NCI-H2107 treated with DMSO at 0.1 percent for 48 hours (cell line): ENCODE data around the gene PRR12.
"Not testable (repeated sequence)": the region's sequence is repeated elsewhere in the genome, so short reads cannot be mapped to it uniquely, and the experiment has no call there.

Experiments
- DNase-seq: peaks from one replicate; lab custom pipeline; 2025; ENCODE audit not compliant: unreplicated experiment; lab: John Stamatoyannopoulos, UW

The PRR12 gene

DNA sequence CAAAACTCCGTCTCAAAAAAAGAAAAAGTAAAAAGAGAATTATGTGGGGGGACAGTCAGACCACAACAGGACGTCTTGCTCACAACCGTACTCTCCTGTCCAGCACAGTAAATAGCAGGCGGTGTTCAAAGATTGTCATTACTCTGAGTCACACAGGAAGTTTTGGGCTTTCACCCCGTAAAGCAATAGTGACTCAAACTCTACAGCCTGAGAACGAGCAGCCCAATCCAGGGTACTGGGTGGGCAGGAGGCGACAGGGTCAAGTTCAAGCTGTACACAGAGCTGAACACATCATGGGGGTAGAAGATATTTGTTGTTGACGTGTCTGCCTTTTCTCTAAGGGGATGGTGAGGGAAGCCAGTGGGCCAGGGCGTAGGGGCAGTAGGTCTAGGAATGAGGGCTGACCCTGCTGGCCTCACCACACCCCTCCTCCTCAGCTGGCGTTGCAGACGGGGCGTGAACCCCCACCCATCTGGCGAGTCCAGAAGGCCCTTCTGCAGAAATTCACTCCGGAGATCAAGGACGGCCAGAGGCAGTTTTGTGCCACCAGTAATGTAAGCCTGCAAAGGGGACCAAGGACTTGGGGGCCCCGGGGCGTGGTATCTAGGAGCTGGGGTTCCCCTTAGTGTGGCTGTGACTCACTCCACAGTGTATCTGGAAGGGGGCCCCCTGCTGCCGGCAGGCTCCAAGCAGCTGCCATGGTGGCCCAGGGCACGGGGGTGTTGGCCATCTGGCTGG is 23.3 kb downstream of the PRR12 start:
- no peak for DNase-seq

DNA sequence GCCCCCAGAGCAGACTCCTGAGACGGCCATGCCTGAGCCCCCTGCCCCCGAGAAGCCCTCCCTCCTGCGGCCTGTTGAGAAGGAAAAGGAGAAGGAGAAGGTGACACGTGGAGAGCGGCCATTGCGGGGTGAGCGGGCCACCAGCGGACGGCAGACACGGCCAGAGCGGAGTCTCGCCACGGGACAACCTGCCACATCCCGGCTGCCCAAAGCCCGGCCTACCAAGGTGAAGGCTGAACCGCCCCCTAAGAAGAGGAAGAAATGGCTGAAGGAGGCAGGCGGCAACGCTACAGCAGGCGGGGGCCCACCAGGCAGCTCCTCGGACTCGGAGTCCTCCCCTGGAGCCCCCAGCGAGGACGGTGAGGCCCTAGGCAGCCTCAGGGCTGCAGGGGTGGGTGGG is 24.9 kb downstream of the PRR12 start:
- no peak for DNase-seq

DNA sequence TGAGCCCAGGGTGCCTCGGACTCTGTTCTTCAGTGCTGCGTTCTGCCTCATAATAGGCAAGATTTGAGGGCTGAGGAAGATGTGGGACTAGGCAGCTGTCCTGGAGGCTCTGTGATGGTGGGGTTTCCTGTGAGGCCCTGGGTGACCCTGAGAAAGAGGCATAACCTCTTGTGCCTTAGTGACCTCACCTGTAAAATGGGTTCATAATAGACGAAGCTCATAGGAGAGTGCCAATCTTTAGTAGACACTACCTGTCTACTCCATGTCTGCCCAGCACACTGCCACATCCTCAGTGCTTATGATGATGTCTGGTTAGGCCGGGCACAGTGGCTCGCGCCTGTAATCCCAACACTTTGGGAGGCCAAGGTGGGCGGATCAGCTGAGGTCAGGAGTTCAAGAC is 25.6 kb downstream of the PRR12 start:
- DNase-seq, result no peak

DNA sequence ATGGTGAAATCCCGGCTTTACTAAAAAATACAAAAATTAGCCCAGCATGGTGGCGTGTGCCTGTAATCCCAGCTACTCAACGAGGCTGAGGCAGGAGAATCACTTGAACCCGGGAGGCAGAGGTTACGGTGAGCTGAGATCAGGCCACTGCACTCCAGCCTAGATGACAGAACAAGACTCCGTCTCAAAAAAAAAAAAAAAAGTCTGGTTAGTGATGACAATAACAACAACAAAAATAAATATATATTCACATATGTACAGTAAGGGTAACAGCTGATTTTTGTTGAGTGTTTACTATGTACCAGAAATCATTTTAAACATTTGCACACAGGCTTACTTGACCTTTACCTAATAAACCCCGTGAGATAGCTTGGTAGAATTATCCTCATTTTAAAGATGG is 26.0 kb downstream of the PRR12 start:
- no peak for DNase-seq

DNA sequence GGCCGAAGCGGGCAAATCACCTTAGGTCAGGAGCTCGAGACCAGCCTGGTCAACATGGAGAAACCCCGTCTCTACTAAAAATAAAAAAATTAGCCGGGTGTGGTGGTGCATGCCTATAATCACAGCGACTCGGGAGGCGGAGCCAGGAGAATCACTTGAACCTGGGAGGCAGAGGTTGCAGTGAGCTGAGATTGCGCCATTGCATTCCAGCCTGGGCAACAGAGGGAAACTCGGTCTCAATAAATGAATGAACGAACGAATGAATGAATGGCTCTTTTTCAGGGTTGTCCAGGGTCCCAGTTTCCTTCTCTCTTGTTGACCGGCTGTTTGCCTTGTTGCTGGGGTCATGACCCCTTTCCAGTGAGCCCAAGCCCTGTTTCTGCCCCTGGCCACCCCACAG is 26.9 kb downstream of the PRR12 start:
- not testable (repeated sequence) for DNase-seq

DNA sequence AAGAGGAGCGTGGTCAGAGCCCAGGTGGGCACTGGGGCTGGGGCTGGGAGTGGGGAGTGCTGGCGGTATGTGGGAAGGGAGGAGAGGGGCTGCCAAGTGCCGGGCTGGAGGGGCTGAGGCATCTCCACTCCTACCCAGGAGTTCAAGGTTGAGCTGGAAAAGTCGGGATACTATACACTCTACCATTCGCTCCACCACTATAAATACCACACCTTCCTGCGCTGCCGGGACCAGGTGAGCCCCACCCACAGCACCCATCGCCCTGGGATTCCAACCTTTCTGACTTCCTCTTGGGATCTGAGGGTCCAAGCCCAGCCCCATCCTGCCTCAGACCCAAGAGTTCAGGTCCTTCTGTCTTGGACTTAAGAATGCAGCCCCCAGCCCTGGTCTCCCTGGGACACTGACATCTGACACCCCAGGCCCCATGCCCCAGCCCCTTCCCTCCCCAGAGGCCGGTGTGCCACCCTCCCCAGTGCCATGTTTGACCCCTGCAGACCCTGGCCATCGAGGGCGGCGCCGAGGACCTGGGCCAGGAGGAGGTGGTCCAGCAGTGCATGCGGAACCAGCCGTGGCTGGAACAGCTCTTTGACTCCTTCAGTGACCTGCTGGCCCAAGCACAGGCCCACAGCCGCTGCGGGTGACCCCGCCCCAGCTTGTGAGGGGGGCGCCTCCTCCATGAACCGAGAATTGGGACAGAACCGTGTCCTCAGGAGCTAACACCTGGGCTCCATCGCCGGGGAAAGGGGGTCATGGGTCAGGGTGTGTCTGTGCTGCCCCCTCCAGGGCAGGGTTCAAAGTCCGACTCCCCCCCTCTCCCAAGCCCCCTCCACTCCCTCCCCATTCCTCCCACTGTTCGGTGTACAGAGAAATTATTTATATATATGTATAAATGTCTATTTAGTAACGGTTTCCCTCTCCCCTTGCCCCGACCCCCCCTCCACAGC is 34.3 kb downstream of the PRR12 start:
- no peak for DNase-seq

DNA sequence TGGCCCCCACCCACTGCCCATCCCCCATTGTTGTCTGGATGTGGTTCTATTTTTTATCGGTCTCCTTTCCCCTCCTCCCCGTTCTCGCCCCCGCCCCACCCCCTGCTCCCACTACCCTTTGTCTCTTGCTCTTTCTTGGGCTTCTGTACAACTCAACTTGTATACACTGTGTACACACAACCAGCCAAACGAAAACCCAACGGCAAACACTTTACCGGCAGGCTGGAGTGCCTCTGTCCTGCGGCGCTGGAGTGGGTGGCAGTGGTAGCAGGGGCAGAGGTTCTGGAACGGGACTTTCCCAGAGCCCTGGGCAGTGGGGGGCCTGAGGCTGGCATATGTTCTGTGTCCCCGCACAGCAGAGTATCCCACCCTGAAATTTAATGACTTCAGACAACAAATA is 35.2 kb downstream of the PRR12 start:
- no peak for DNase-seq

DNA sequence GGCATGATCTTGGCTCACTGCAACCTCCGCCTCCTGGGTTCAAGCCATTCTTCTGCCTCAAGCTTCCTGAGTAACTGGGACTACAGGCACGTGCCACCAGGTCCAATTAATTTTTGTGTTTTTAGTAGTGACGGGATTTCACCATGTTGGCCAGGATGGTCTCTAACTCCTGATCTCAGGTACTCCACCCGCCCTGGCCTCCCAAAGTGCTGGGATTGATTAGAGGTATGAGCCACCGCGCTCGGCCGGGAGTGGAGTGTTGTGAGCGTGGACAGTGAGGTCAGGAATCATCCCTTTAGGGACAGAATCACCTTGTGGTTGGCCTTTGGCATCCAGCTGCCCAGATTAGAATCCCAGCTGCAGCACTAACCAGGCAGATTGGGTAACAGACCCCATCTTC is 38.7 kb downstream of the PRR12 start:
- DNase-seq, result no peak

DNA sequence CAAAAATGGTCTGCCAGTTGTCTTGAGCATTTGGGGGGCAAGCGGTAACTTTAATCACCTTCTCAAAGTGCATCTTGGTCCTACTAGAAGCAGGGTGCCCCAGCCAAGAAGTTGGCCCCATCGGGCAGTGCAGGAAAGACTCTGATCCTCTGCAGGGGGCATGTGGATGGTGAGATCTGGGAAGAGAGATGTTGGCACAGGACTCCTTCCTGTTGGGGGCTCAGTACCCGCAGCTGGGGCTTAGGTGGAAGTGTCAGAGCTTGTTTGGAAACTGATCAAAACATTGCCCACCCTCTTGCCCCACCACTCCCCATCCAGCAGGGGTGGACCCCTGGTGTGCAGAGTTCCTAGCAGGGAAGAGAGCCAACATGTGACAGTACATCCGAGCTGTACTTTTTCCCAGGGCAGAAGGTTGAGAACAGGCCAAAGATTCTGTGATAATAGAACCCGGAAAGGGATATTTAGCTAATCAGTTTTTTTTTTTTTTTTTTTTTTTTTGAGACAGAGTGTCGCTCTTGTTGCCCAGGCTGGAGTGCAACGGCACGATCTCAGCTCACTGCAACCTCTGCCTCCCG is 40.1 kb downstream of the PRR12 start:
- no peak for DNase-seq

DNA sequence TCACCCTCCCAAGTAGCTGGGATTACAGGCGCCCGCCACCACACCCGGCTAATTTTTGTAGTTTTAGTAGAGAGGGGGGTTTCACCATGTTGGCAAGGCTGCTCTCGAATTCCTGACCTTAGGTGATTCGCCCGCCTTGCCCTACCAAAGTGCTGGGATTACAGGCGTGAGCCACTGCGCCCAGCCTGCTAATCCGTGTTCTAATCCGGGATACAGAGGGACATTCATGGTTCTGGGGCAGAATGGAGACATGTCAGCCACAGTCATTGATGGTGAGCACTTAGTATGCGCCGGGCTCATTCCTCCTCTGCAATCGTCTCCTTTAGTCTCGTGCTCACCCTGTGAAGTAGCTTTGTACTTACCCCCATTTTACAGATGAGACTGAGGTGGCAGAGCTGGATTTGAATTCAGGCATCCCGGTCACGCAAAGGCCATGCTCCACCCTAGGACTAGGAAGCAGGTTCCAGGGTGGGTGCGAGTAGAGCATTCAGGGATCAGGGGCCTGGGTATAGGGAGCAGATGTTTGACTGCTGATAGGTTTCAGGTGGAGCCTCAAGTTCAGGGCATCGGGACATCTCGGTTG is 40.7 kb downstream of the PRR12 start:
- no peak for DNase-seq

DNA sequence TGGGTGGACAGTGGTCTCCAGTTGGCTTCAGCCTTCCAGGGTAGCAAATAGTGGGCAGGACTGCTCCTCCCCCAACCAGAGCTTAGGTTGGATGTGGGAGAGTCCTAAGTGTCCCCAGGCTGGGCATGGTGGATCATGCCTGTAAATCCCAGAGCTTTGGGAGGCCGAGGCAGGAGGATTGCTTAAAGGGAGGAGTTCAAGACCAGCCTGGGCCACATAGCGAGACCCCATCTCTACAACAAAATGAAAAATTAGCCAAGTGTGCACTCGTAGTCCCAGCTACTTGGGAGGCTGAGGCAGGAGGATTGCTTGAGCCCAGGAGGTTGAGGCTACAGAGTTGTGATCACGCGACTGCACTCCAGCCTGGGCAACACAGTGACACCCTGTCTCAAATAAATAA is 41.6 kb downstream of the PRR12 start:
- no peak for DNase-seq

DNA sequence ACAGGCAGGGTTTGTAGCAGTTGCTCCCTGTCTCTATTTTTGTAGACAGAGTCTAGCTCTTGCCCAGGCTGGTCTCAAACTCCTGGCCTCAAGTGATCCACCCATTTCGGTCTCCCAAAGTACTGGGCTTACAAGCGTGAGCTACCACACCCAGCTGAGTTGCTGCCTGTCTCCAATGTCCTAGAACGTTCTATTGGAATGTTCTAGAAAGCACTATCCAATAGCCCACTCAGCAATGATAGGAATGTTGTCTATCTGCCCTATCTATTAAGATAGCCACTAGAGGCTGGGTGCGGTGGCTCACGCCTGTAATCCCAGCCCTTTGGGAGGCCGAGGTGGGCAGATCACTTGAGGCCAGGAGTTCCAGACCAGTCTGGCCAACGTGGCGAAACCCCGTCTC is 42.3 kb downstream of the PRR12 start:
- DNase-seq, result not testable (repeated sequence)

DNA sequence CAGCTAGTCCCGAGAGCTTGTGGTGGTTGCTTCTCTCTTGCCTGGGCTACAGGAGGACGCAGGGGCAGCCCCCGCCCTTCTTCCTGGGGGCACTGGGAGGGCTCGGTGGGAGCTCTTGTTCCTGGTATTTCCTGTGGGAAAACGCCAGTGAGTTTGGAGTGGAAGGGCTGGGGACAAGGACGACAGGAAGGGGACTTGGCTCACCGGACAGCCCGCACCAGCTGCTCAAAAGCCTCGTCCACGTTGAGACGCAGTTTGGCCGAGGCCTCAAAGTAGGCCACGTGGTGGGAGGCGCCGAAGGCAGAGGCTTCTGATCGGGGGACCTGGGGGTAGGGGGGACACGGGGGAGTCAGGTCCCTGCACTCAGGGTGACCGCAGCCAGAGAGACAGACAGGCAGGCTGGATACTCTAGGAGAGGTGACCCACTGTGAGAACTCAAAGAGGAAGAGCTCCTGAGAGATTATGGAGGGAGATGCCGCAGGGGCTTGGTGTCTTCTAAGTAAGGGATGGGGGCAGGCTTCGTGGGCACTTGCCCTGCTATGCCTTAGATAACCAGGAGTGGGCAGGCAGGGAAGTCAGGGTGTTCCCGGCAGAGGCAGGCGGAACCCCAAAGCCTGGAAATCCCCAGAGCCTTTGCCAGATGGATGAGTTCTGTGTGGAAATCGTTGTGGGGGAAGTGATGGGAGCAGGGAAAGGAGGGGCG is 44.7 kb downstream of the PRR12 start:
- no peak for DNase-seq

DNA sequence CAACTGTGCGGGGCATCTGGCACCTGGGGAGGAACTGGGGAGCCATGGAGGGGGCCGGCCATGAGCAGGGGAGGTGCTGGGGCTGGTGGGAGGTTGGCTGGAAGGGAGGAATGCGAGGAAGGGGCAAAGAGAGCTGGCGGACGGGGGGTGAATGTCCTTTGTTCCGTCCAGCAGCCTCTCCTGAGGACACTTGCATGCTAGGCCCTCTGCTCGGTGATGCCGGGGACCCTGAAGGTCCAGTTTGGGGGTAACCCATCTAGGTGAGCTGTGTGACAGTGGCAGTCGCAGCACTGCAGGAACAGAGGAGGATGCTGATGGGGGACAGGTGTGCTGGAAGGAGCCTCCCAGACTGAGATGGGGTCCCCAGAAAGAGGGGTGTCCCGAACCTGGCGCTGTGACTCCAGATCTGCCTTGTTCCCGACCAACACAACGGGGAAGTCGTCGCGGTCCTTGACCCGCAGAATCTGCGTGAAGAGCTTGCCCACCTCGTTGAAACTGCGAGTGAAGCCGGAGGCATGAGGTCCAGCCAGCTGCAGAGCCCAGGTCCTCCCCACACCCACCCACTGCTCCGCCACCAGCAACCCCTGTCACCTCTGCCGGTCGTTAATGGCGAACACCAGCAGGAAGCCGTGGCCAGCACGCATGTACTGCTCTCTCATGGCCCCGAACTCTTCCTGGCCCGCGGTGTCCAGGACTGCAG is 45.4 kb downstream of the PRR12 start:
- no peak for DNase-seq

DNA sequence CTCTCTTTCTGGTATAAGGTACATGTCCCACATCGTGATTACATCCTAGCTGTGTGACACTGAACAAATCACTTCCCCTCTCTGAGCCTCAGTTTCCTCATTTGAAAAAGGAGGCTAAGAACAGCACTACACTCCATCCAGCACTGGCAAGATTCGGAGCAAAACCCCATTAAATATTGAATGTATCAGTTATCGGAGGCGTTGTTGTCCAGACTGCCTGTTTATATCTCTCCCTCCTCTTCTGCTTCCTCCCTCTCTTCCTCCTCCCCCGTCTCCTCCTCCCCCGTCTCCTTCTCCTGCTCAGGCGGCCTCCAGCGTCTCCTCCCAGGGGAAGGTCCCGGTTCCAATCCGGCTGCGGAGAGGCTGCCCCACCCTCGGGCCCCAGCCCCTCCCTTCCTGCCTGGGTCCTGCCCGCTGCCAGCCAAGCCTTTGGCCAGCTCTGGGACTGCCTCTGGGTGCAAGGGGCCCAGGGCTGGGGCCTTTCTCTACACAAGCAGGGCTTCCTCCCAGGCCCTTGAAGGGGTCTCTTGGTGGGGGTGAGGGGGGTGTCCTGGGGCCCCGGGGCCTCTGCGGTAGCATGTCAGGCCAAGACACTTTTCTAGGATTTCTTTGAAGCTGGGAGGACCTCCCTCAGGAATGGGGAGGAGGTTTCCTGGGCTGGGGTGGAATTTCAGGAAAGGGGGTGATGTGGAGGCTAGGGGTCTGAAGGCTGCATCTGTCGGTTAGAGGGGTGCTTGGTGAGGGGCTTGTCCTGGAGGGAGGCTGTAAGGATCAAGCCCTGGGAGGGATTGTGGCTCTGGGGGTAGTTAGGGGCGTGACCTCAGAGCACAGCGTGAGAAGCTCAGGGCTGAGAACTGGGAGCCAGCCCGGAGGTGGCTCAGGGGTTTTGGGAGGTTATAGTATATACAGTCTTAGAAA is 47.1 kb downstream of the PRR12 start:
- DNase-seq, result no peak

DNA sequence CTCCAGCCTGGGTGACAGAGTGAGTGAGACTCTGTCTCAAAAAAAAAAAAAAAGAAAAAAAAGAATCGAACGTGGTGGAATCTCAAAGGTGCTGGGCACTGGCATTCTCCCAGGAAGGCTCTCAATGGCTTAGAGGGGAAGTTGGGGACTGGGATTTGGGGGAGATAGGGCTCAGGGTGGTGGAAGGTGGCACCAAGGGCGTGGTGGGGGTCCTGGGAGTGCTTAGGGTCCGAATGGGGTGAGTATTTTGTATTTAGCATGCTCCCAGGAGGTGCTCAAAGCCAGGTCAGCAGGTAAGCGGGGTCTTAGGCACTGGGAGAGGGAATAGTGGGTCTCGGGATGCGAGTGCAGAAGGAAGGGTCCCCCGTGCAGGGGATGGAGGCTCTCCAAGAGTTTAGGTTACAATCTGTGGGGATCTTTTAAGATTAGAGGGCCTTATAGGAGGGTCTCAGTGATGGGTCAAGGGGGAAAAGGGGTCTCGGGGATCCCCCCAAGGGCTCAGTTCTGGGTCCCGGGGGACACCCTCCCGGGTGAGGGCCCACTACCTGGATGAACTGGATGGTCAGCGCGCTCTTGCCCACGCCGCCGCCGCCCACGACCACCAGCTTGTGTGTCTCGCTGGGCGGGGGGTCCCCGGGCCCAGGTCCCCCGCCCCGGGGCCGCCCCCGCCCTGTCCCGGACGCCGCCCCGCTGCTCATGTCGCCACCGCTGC is 48.6 kb downstream of the PRR12 start:
- no peak for DNase-seq

DNA sequence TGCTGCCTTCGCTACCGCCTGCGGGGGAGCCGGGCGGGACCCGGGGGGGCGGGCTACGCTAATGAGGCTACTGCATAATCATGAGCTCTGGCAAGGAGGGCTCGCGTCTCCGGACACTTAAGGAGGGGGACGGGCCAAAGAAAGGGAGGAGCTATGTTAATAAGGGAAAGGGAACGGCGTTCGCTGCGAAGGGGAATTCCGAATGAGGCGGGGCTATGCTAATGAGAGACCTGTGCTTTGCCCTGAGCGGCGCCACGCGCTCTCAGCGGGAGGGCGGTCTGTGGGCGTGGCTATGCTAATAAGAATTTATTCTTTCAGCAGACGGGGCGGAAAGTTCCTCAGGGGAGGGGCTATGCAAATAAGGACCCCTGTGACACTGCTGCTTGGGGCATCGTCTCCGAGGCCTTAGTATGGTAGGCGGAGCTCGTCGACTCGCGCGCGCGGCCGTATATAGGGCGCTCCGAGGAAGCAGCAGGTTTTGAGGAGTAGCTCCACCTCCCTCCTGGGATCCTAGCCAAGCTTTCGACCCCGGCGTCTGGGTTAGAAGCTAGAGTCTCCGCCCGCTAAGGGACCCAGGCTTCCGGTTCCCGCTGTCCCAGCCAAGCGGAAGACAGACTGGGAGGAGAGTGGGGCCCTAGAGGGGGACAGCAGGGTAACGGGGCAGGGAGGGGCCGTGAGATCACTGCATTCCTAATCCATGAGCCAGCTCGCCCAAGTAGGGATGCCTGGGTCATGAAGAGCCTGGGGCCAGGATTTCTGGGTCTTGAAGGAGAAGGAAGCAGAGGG is 49.3 kb downstream of the PRR12 start, which contains the start of gene RRAS:
Gene RRAS (minus strand): TSS at position 31 of the 786 bp plus-strand sequence. CDS start 45 bp downstream, outside the sequence.
- peak; percentile 99 for DNase-seq
